H1 (cell line): ENCODE results near the gene PIK3C2G. TPM values are rescaled to one million over a fixed set of nuclear protein-coding genes. Genes with fewer than 3 reads are reported as not detected.

ENCODE experiments used
- CTCF ChIA-PET: fragments of 300-600 bp; sonication (Branson Sonifier 250); formaldehyde crosslinking; loops from one replicate; lab custom pipeline; 2021; ENCODE audit not compliant: partially characterized antibody; lab: Charles Lee
- POLR2A ChIA-PET: fragments of 300-600 bp; sonication (Branson Sonifier 250); formaldehyde crosslinking; loops from one replicate; lab custom pipeline; 2021; ENCODE audit warnings: inconsistent platforms; ENCODE audit not compliant: partially characterized antibody; lab: Charles Lee
- DNase-seq, 2 experiments: peaks; one replicate each; pipeline versions ENCODE4 v3.0.0 to v3.0.0-alpha.2; 2010 to 2022; ENCODE audit warnings: low spot score in 2 of 2, low read depth in 1 of 2, mixed read lengths in 1 of 2
- FAIRE-seq: peaks from 2 replicates; lab custom pipeline; 2011; peaks lifted over from hg19 to GRCh38; lab: Jason Lieb, UNC
- H2AFZ ChIP-seq: 2 replicates; pipeline ENCODE4 v1.8.1; 2012; ENCODE audit warnings: low read length, inconsistent platforms
- H2AK5ac ChIP-seq: 2 replicates; pipeline ENCODE4 v1.6.1; 2013; ENCODE audit warnings: low read depth, low read length
- H2BK120ac ChIP-seq: replicated peaks from 2 replicates; pipeline ENCODE3; 2013; ENCODE audit warnings: low read depth, low read length, inconsistent platforms
- H2BK12ac ChIP-seq: 2 replicates; pipeline ENCODE4 v1.6.1; 2013; ENCODE audit warnings: low read depth, low read length
- H2BK15ac ChIP-seq: 2 replicates; pipeline ENCODE4 v1.6.1; 2013; ENCODE audit warnings: low read length
- H2BK20ac ChIP-seq: 2 replicates; pipeline ENCODE4 v1.6.1; 2013; ENCODE audit warnings: low read length
- H2BK5ac ChIP-seq: 2 replicates; pipeline ENCODE4 v1.6.1; 2013; ENCODE audit warnings: low read depth, low read length
- H3K14ac ChIP-seq: 2 replicates; pipeline ENCODE4 v1.6.1; 2013; ENCODE audit warnings: inconsistent platforms; ENCODE audit not compliant: insufficient read length
- H3K18ac ChIP-seq: 2 replicates; pipeline ENCODE4 v1.6.1; 2013; ENCODE audit warnings: low read length; ENCODE audit errors: extremely low read depth
- H3K23ac ChIP-seq: 2 replicates; pipeline ENCODE4 v1.6.1; 2013; ENCODE audit warnings: inconsistent platforms; ENCODE audit not compliant: insufficient read length
- H3K23me2 ChIP-seq: 2 replicates; pipeline ENCODE4 v1.6.1; 2013; ENCODE audit warnings: low read depth, low read length
- H3K27ac ChIP-seq: 2 replicates; pipeline ENCODE4 v1.6.1; 2011; ENCODE audit warnings: low read depth, low read length, inconsistent platforms
- H3K27me3 ChIP-seq, 4 experiments: replicated peaks in 1 of 4; 1 replicate in 1 of 4; 2 replicates in 3 of 4; pipeline versions ENCODE4 v1.6.1 to v1.8.1; 2011 to 2013; ENCODE audit warnings: low read length in 3 of 4, mild to moderate bottlenecking in 3 of 4, inconsistent platforms in 2 of 4, mixed read lengths in 2 of 4, moderate library complexity in 1 of 4; ENCODE audit not compliant: control insufficient read depth in 3 of 4, insufficient read depth in 3 of 4; ENCODE audit errors: extremely low read depth in 1 of 4
- H3K36me3 ChIP-seq, 4 experiments: 2 replicates each; pipeline versions ENCODE4 v1.6.1 to v1.8.1; 2011 to 2013; ENCODE audit warnings: mild to moderate bottlenecking in 4 of 4, low read length in 3 of 4, moderate library complexity in 2 of 4, control low read depth in 1 of 4, inconsistent platforms in 1 of 4; ENCODE audit not compliant: insufficient read depth in 4 of 4, control insufficient read depth in 2 of 4
- H3K4ac ChIP-seq: replicated peaks from 2 replicates; pipeline ENCODE3; 2013; ENCODE audit warnings: low read length, low read depth, mixed read lengths, inconsistent platforms; ENCODE audit not compliant: insufficient read length
- H3K4me1 ChIP-seq, 4 experiments: replicated peaks in 1 of 4; 1 replicate in 1 of 4; 2 replicates in 3 of 4; pipeline versions ENCODE4 v1.6.1 to v1.8.1; 2011 to 2013; ENCODE audit warnings: low read length in 3 of 4, inconsistent platforms in 2 of 4, mixed read lengths in 1 of 4; ENCODE audit not compliant: insufficient read depth in 4 of 4, control insufficient read depth in 3 of 4
- H3K4me2 ChIP-seq, 2 experiments: 2 replicates each; pipeline versions ENCODE4 v1.6.1 to v1.8.1; 2011 to 2013; ENCODE audit warnings: low read depth in 2 of 2, low read length in 2 of 2, control low read depth in 1 of 2, inconsistent platforms in 1 of 2, mild to moderate bottlenecking in 1 of 2; ENCODE audit not compliant: insufficient read depth in 1 of 2
- H3K4me3 ChIP-seq, 4 experiments: fragments of 200-600, 300-600 bp in 1 of 4; sonication (generic), shearing (Covaris generic), sonication (Bioruptor Twin) in 1 of 4; 2 replicates each; pipeline versions ENCODE4 v1.5.1 to v1.8.1; 2011 to 2016; ENCODE audit warnings: low read length in 4 of 4, low read depth in 3 of 4, control low read depth in 2 of 4, inconsistent platforms in 2 of 4, mild to moderate bottlenecking in 2 of 4, mixed read lengths in 1 of 4, moderate library complexity in 1 of 4; ENCODE audit not compliant: insufficient read depth in 2 of 4; ENCODE audit errors: extremely low read depth in 1 of 4
- H3K56ac ChIP-seq: replicated peaks from 2 replicates; pipeline ENCODE3; 2013; ENCODE audit warnings: low read depth, mild to moderate bottlenecking, mixed read lengths, low read length, inconsistent platforms; ENCODE audit not compliant: insufficient read length
- H3K79me1 ChIP-seq: 2 replicates; pipeline ENCODE4 v1.6.1; 2013; ENCODE audit warnings: low read depth, low read length, control low read depth
- H3K79me2 ChIP-seq, 2 experiments: 2 replicates each; pipeline versions ENCODE4 v1.6.1 to v1.8.1; 2012 to 2013; ENCODE audit warnings: low read length in 2 of 2, mild to moderate bottlenecking in 2 of 2, inconsistent platforms in 1 of 2; ENCODE audit not compliant: insufficient read depth in 2 of 2, control insufficient read depth in 1 of 2
- H3K9ac ChIP-seq, 4 experiments: replicated peaks in 1 of 4; 1 replicate in 1 of 4; 2 replicates in 3 of 4; pipeline versions ENCODE4 v1.6.1 to v1.8.1; 2011 to 2013; ENCODE audit warnings: low read depth in 3 of 4, low read length in 3 of 4, control low read depth in 2 of 4, mild to moderate bottlenecking in 2 of 4, moderate library complexity in 2 of 4, inconsistent platforms in 1 of 4; ENCODE audit errors: extremely low read depth in 1 of 4
- H3K9me3 ChIP-seq, 2 experiments: 2 replicates each; pipeline versions ENCODE4 v1.6.1 to v1.8.1; 2012 to 2013; ENCODE audit warnings: mild to moderate bottlenecking in 2 of 2, moderate library complexity in 2 of 2, control low read depth in 1 of 2, inconsistent platforms in 1 of 2, low read depth in 1 of 2, low read length in 1 of 2, mixed read lengths in 1 of 2; ENCODE audit not compliant: insufficient read depth in 2 of 2
- H4K20me1 ChIP-seq, 2 experiments: replicated peaks in 1 of 2; 2 replicates each; pipeline versions ENCODE3 to v1.8.1; 2011 to 2013; ENCODE audit warnings: inconsistent platforms in 2 of 2, low read length in 2 of 2, mild to moderate bottlenecking in 1 of 2; ENCODE audit not compliant: insufficient read depth in 2 of 2, control insufficient read depth in 1 of 2
- H4K5ac ChIP-seq: 2 replicates; pipeline ENCODE4 v1.6.1; 2013; ENCODE audit warnings: low read length, low read depth, mixed read lengths, inconsistent platforms; ENCODE audit not compliant: insufficient read length
- H4K8ac ChIP-seq: 2 replicates; pipeline ENCODE4 v1.8.0; 2013; ENCODE audit warnings: mild to moderate bottlenecking, moderate library complexity, low read length, inconsistent platforms; ENCODE audit not compliant: insufficient read depth; ENCODE audit errors: extremely low read depth
- H4K91ac ChIP-seq: replicated peaks from 2 replicates; pipeline ENCODE3; 2013; ENCODE audit warnings: low read length, mixed read lengths, inconsistent platforms; ENCODE audit not compliant: insufficient read length
- ASH2L ChIP-seq: fragments of 200-600, 300-600 bp; sonication (generic); IDR thresholded peaks from one replicate; pipeline ENCODE4 v1.7.1; 2017; ENCODE audit warnings: low read length
- CREB1 ChIP-seq: IDR thresholded peaks from 2 replicates; pipeline ENCODE4 v1.6.1; 2012; ENCODE audit warnings: inconsistent platforms
- GTF2F1 ChIP-seq: IDR thresholded peaks from 2 replicates; pipeline ENCODE4 v1.6.1; 2012; ENCODE audit warnings: low read depth, low read length, improper control_type of control experiment, borderline replicate concordance
- KDM4A ChIP-seq: IDR thresholded peaks from one replicate; pipeline ENCODE4 v1.7.1; 2012; ENCODE audit warnings: low read depth, mild to moderate bottlenecking, moderate library complexity, low read length, inconsistent platforms; ENCODE audit not compliant: severe bottlenecking
- MAFK ChIP-seq: IDR thresholded peaks from 2 replicates; pipeline ENCODE4 v1.6.1; 2012; ENCODE audit warnings: low read depth, mild to moderate bottlenecking, improper control_type of control experiment, low read length
- POLR2AphosphoS5 ChIP-seq: IDR thresholded peaks from 2 replicates; pipeline ENCODE4 v1.6.1; 2011; ENCODE audit warnings: low read depth, low read length
- RAD21 ChIP-seq, 2 experiments: IDR thresholded peaks in 1 of 2; conservative IDR thresholded peaks in 1 of 2; 2 replicates each; pipeline ENCODE4 v1.6.1; 2011; ENCODE audit warnings: low read depth in 2 of 2, low read length in 2 of 2, improper control_type of control experiment in 1 of 2, inconsistent platforms in 1 of 2, mild to moderate bottlenecking in 1 of 2, moderate library complexity in 1 of 2
- SIN3A ChIP-seq, 2 experiments: IDR thresholded peaks in 1 of 2; conservative IDR thresholded peaks in 1 of 2; 2 replicates each; pipeline ENCODE4 v1.6.1; 2011 to 2012; ENCODE audit warnings: low read length in 2 of 2, improper control_type of control experiment in 1 of 2, low read depth in 1 of 2, mild to moderate bottlenecking in 1 of 2
- SP1 ChIP-seq: IDR thresholded peaks from 2 replicates; pipeline ENCODE4 v1.6.1; 2011; ENCODE audit warnings: low read depth, low read length
- TBP ChIP-seq: IDR thresholded peaks from 2 replicates; pipeline ENCODE4 v1.6.1; 2011; ENCODE audit warnings: low read depth, low read length, improper control_type of control experiment
- WGBS, 2 experiments: shearing (Covaris generic) in 1 of 2; methylation state at CpG; one replicate each; pipeline versions ENCODE4 v1.1.6 to v1.1.7; 2013 to 2015; ENCODE audit warnings: low lambda C conversion rate in 2 of 2, mixed read lengths in 2 of 2, inconsistent platforms in 1 of 2, low coverage in 1 of 2, missing lambda C conversion rate in 1 of 2; ENCODE audit not compliant: insufficient replicate concordance in 2 of 2, insufficient coverage in 1 of 2, insufficient read length in 1 of 2; ENCODE audit errors: extremely low coverage in 1 of 2, missing lambda C conversion rate in 1 of 2; 5-methylcytosine and 5-hydroxymethylcytosine counted together
- polyA plus RNA-seq, 7 experiments: library from polyadenylated mRNA; depleted of rRNA in 3 of 7; stranded (reverse) in 5 of 7; unstranded in 2 of 7; fragments of >200 nt in 5 of 7; fragments of 200-250 nt in 2 of 7; gene quantifications; 1 replicate in 5 of 7; 2 replicates in 1 of 7; 4 replicates in 1 of 7; pipeline versions ENCODE4 v1.2.1 to v1.2.3, GENCODE V29; 2011 to 2013; ENCODE audit warnings: missing spikeins in 2 of 7, mixed read lengths in 2 of 7
- total RNA-seq: library from RNA; stranded (reverse); fragmentation: NEBNext Ultra II Directional; extraction: Animal tissue kit (Norgen Biotek cat#: 25700); gene quantifications from 2 replicates; pipeline ENCODE4 v1.2.1, GENCODE V29; 2021

Gene PIK3C2G
- total and polyA plus RNA-seq, 2 of the 8 experiments (the other 6 are each of a cell fraction or from before 2014, with no cell fraction given): not detected

DNA sequence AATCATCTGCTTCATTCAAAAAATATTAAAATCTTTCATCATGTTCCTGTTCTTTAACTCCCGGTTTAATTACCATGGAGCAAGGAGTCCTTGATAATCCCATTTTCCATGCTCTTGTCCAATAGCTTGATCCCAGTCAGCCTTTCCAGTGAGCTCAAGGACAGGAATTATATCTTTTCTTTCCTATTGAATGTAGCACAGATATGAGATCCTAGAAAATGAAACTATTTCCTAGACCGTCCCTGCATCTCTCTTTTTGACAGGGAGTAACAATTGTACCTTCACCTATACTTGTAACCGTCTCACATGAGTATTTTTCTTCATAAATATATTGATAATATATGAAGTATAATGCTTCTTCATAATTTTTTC lies 35.6 kb downstream of the PIK3C2G start:
- H2BK120ac ChIP-seq: no peak overlapping the region

More for the DNA sequence above, 35.6 kb downstream of the PIK3C2G start:
- H4K20me1 ChIP-seq: no peaks in the 10 kb centered on the region
- H2BK5ac ChIP-seq: no peak overlapping the region
- no peak for DNase-seq
- H3K4ac ChIP-seq: no peak overlapping the region
- no peaks in the 10 kb centered on the region; a peak in 1 of 8 replicates for H3K36me3 ChIP-seq
- H3K9ac ChIP-seq: no peak overlapping the region
- H2AFZ ChIP-seq: no peak overlapping the region
- no peaks in the 10 kb centered on the region for H3K23me2 ChIP-seq
- no peak overlapping the region for H3K14ac ChIP-seq
- H3K9me3 ChIP-seq: no peaks in the 10 kb centered on the region
- no peak overlapping the region for H4K91ac ChIP-seq
- 75% methylated on average over 3 of the region's 3 CpGs; no CpG with 5 or more reads in 1 of the 2 experiments for WGBS, 2 experiments
- no peak for TF ChIP-seq POLR2AphosphoS5
- no peak for TF ChIP-seq ASH2L
- no peak for TF ChIP-seq SIN3A (conservative IDR thresholded peaks at IDR 0.05 in 1 of 2, IDR thresholded peaks at IDR 0.05 in 1 of 2; ENCODE audit: low read depth in 1 of 2, low read length in 2 of 2)
- TF ChIP-seq CREB1: no peak
- TF ChIP-seq RAD21 (IDR thresholded peaks at IDR 0.05 in 1 of 2, conservative IDR thresholded peaks at IDR 0.05 in 1 of 2; ENCODE audit: low read depth in 2 of 2, low read length in 2 of 2): no peak
- TF ChIP-seq SP1: no peak
- no peak for TF ChIP-seq GTF2F1
- TF ChIP-seq MAFK: no peak
- TF ChIP-seq KDM4A: no peak
- no peak for TF ChIP-seq TBP
- H3K79me2 ChIP-seq: no peaks in the 10 kb centered on the region
- H3K27ac ChIP-seq: no peak overlapping the region
- no peak overlapping the region for H3K4me3 ChIP-seq
- H3K27me3 ChIP-seq: no peaks in the 10 kb centered on the region
- no peak overlapping the region for H2BK12ac ChIP-seq
- no peak overlapping the region for H3K23ac ChIP-seq
- no peak overlapping the region for H3K56ac ChIP-seq
- no peak for FAIRE-seq
- no peak overlapping the region for H2BK20ac ChIP-seq
- H2AK5ac ChIP-seq: no peak overlapping the region
- no peak overlapping the region for H3K4me2 ChIP-seq
- no peaks in the 10 kb centered on the region for H3K79me1 ChIP-seq
- H4K8ac ChIP-seq: no peak overlapping the region
- no peak overlapping the region for H3K18ac ChIP-seq
- peaks cover 0 to 6% (median 0%) of the 10 kb centered on the region in 4 experiments; a peak in 2 of 7 replicates for H3K4me1 ChIP-seq
- ChIA-PET CTCF (no interaction called here), POLR2A (no interaction called here)
- H2BK15ac ChIP-seq: no peak overlapping the region
- H4K5ac ChIP-seq: no peak overlapping the region
